GM23338 (cell line): ENCODE results near the gene APOL2. TPM values are rescaled to one million over a fixed set of nuclear protein-coding genes. Genes with fewer than 3 reads are reported as not detected.

Source experiments
- ATAC-seq: fragments of 200-7000 bp; cut with Tn5 transposase; 3 replicates; pipeline ENCODE4 v1.9.1; 2020
- DNase-seq: peaks from one replicate; pipeline ENCODE4 v3.0.0-alpha.2; 2015; ENCODE audit warnings: low spot score
- H2AFZ ChIP-seq: fragments of 200-600 bp; sonication (generic); 2 replicates; pipeline ENCODE4 v1.8.0; 2016; ENCODE audit warnings: antibody characterized with exemption, mild to moderate bottlenecking, moderate library complexity
- H3F3A ChIP-seq: fragments of 200-600 bp; sonication (generic); replicated peaks from 2 replicates; pipeline ENCODE4 v1.8.0; 2017; ENCODE audit warnings: antibody characterized with exemption, mixed run types, low read depth
- H3K27ac ChIP-seq: fragments of 200-600 bp; sonication (generic); 2 replicates; pipeline ENCODE4 v1.6.1; 2016; ENCODE audit warnings: low read depth
- H3K27me3 ChIP-seq: fragments of 200-600 bp; sonication (generic); 2 replicates; pipeline ENCODE4 v1.8.0; 2016; ENCODE audit warnings: mild to moderate bottlenecking, mixed run types, moderate library complexity; ENCODE audit not compliant: insufficient read depth
- H3K36me3 ChIP-seq: fragments of 200-600 bp; sonication (generic); 2 replicates; pipeline ENCODE4 v1.8.0; 2016; ENCODE audit warnings: mild to moderate bottlenecking; ENCODE audit not compliant: insufficient read depth
- H3K4me1 ChIP-seq: fragments of 200-600 bp; sonication (generic); 2 replicates; pipeline ENCODE4 v1.8.0; 2016; ENCODE audit warnings: mild to moderate bottlenecking, moderate library complexity; ENCODE audit not compliant: insufficient read depth
- H3K4me2 ChIP-seq: fragments of 200-600 bp; sonication (generic); 2 replicates; pipeline ENCODE4 v1.7.1; 2017; ENCODE audit warnings: mixed run types
- H3K4me3 ChIP-seq: fragments of 200-600 bp; sonication (generic); 2 replicates; pipeline ENCODE4 v1.6.1; 2016; ENCODE audit warnings: mixed run types
- H3K79me2 ChIP-seq: fragments of 200-600 bp; sonication (generic); replicated peaks from 2 replicates; pipeline ENCODE4 v1.8.0; 2017; ENCODE audit warnings: mild to moderate bottlenecking; ENCODE audit not compliant: insufficient read depth
- H3K9me2 ChIP-seq: fragments of 200-600 bp; sonication (generic); 2 replicates; pipeline ENCODE4 v1.8.0; 2017; ENCODE audit not compliant: insufficient read depth
- H4K20me1 ChIP-seq: fragments of 200-600 bp; sonication (generic); replicated peaks from 2 replicates; pipeline ENCODE4 v1.8.0; 2017; ENCODE audit warnings: mild to moderate bottlenecking; ENCODE audit not compliant: insufficient read depth
- H3K27ac Mint-ChIP-seq: 2 replicates; pipeline ENCODE4 v1.8.0; 2020; ENCODE audit warnings: inconsistent platforms, mild to moderate bottlenecking, moderate library complexity, mixed read lengths
- H3K27me3 Mint-ChIP-seq: 3 replicates; pipeline ENCODE4 v1.8.0; 2022; ENCODE audit warnings: low read depth, mild to moderate bottlenecking, moderate library complexity, mixed read lengths, inconsistent platforms; ENCODE audit not compliant: insufficient read depth, poor library complexity
- H3K36me3 Mint-ChIP-seq: 3 replicates; pipeline ENCODE4 v1.8.0; 2021; ENCODE audit warnings: low read depth, mild to moderate bottlenecking, inconsistent platforms, moderate library complexity, mixed read lengths
- H3K4me1 Mint-ChIP-seq: 3 replicates; pipeline ENCODE4 v1.8.0; 2020; ENCODE audit warnings: mild to moderate bottlenecking, inconsistent platforms, mixed read lengths
- H3K4me3 Mint-ChIP-seq: 3 replicates; pipeline ENCODE4 v1.8.0; 2021; ENCODE audit warnings: moderate library complexity, mild to moderate bottlenecking, inconsistent platforms, mixed read lengths
- H3K9me3 Mint-ChIP-seq: 3 replicates; pipeline ENCODE4 v1.8.0; 2020; ENCODE audit warnings: moderate library complexity, mild to moderate bottlenecking, inconsistent platforms, mixed read lengths
- ETS1 ChIP-seq: IDR thresholded peaks from 2 replicates; pipeline ENCODE4 v1.6.1; 2016; ENCODE audit warnings: antibody characterized with exemption
- EZH2 ChIP-seq: fragments of 200-600 bp; sonication (generic); IDR thresholded peaks from one replicate; pipeline ENCODE4 v1.8.0; 2017; ENCODE audit warnings: antibody characterized with exemption, mild to moderate bottlenecking, low read depth; ENCODE audit not compliant: unreplicated experiment
- EZH2phosphoT487 ChIP-seq: fragments of 200-600 bp; sonication (generic); IDR thresholded peaks from one replicate; pipeline ENCODE4 v1.8.1; 2018; ENCODE audit warnings: antibody characterized with exemption; ENCODE audit not compliant: unreplicated experiment
- JUNB ChIP-seq: IDR thresholded peaks from one replicate; pipeline ENCODE4 v1.6.1; 2016; ENCODE audit warnings: antibody characterized with exemption; ENCODE audit not compliant: unreplicated experiment
- POLR2AphosphoS5 ChIP-seq: IDR thresholded peaks from 2 replicates; pipeline ENCODE4 v1.6.1; 2016; ENCODE audit warnings: antibody characterized with exemption, low read depth
- REST ChIP-seq: IDR thresholded peaks from one replicate; pipeline ENCODE4 v1.6.1; 2018; ENCODE audit warnings: antibody characterized with exemption; ENCODE audit not compliant: unreplicated experiment
- STAT1 ChIP-seq: IDR thresholded peaks from one replicate; pipeline ENCODE4 v1.6.1; 2016; ENCODE audit warnings: antibody characterized with exemption; ENCODE audit not compliant: unreplicated experiment
- ZNF114 ChIP-seq: fragments of 250-450 bp; sonication (Bioruptor Pico); IDR thresholded peaks from 2 replicates; pipeline ENCODE4 v1.5.0; 2020; ENCODE audit warnings: mild to moderate bottlenecking, moderate library complexity
- ZNF331 ChIP-seq: fragments of 250-450 bp; sonication (Bioruptor Pico); IDR thresholded peaks from 2 replicates; pipeline ENCODE4 v1.5.0; 2020; ENCODE audit warnings: low read depth, mild to moderate bottlenecking, moderate library complexity
- ZNF462 ChIP-seq: fragments of 250-450 bp; sonication (Bioruptor Pico); IDR thresholded peaks from 2 replicates; pipeline ENCODE4 v1.5.0; 2020; ENCODE audit warnings: mild to moderate bottlenecking, moderate library complexity
- polyA plus RNA-seq: library from polyadenylated mRNA; unstranded; fragments of >200 nt; fragmentation: Nextera tagmentation; extraction: Ambion mirVana; gene quantifications from 2 replicates; pipeline ENCODE4 v1.2.1, GENCODE V29; 2016
- total RNA-seq: library from RNA; depleted of rRNA; stranded (reverse); fragments of >200 nt; shearing (Covaris generic); gene quantifications from 2 replicates; pipeline ENCODE4 v1.2.3, GENCODE V29; 2014

The APOL2 gene
- total and polyA plus RNA-seq, 2 experiments from 2014 or later = 5.5 to 10.4 TPM

GRCh38 chr22:36218648-36219193 lies 20.6 kb downstream of the APOL2 start:
- no peaks in the 10 kb centered on the region for H3K9me2 ChIP-seq
- no peaks in the 10 kb centered on the region for H4K20me1 ChIP-seq
- no peak overlapping the region for H3K4me2 ChIP-seq
- H3K27ac ChIP-seq = no peak overlapping the region
- peaks cover 3% of the 10 kb centered on the region; the same call in 1 of the 2 replicates for H3K4me1 ChIP-seq
- DNase-seq (no peak), ATAC-seq (no peak)
- no peak overlapping the region for H3K27ac Mint-ChIP-seq
- H3K36me3 ChIP-seq = no peaks in the 10 kb centered on the region
- peaks cover 5% of the 10 kb centered on the region; the same call in 2 of the 3 replicates for H3K4me1 Mint-ChIP-seq
- TF ChIP-seq POLR2AphosphoS5 = no peak
- no peak for TF ChIP-seq JUNB
- no peak for TF ChIP-seq EZH2
- TF ChIP-seq ZNF114 (CRISPR knock-in tag) = no peak
- TF ChIP-seq ETS1 = no peak
- no peak for TF ChIP-seq ZNF331 (CRISPR knock-in tag)
- no peak for TF ChIP-seq STAT1
- TF ChIP-seq REST = no peak
- TF ChIP-seq EZH2phosphoT487 = no peak
- no peak for TF ChIP-seq ZNF462 (CRISPR knock-in tag)
- H3K79me2 ChIP-seq = no peaks in the 10 kb centered on the region
- H3K27me3 ChIP-seq = no peaks in the 10 kb centered on the region
- no peaks in the 10 kb centered on the region for H3F3A ChIP-seq
- H2AFZ ChIP-seq = no peak overlapping the region
- no peaks in the 10 kb centered on the region for H3K9me3 Mint-ChIP-seq
- H3K27me3 Mint-ChIP-seq = peaks cover 7% of the 10 kb centered on the region
- H3K4me3 Mint-ChIP-seq = no peak overlapping the region
- no peaks in the 10 kb centered on the region for H3K36me3 Mint-ChIP-seq
- no peak overlapping the region for H3K4me3 ChIP-seq
